Mesenchymal stem cell (in vitro differentiated cells and primary cell): ENCODE results near the gene PPP1R15A.
A peak's percentile ranks its signal among the peaks of the same experiment; 100 is the strongest.

ENCODE experiments used
- DNase-seq: peaks from one replicate; pipeline ENCODE4 v3.0.0-alpha.2; 2013
- H2AFZ ChIP-seq: one replicate; pipeline ENCODE4 v1.6.1; 2013; ENCODE audit warnings: low read depth, mild to moderate bottlenecking, control low read depth, inconsistent platforms, low read length, moderate library complexity
- H2AK5ac ChIP-seq: 2 replicates; pipeline ENCODE4 v1.6.1; 2013; ENCODE audit warnings: low read length, moderate library complexity, mild to moderate bottlenecking, inconsistent platforms; ENCODE audit not compliant: severe bottlenecking
- H2BK120ac ChIP-seq: one replicate; pipeline ENCODE4 v1.6.1; 2013; ENCODE audit warnings: low read depth, mild to moderate bottlenecking, inconsistent platforms, low read length, moderate library complexity
- H2BK12ac ChIP-seq, 2 experiments: one replicate each; pipeline ENCODE4 v1.6.1; 2013; ENCODE audit warnings: inconsistent platforms in 2 of 2, low read length in 2 of 2, mild to moderate bottlenecking in 2 of 2, moderate library complexity in 2 of 2, control low read depth in 1 of 2
- H2BK15ac ChIP-seq: one replicate; pipeline ENCODE4 v1.6.1; 2013; ENCODE audit warnings: mild to moderate bottlenecking, low read depth, inconsistent platforms; ENCODE audit not compliant: poor library complexity, severe bottlenecking
- H2BK5ac ChIP-seq: 2 replicates; pipeline ENCODE4 v1.6.1; 2013; ENCODE audit warnings: low read depth, mild to moderate bottlenecking, low read length, control low read depth, inconsistent platforms; ENCODE audit not compliant: poor library complexity, severe bottlenecking
- H3K14ac ChIP-seq, 2 experiments: one replicate each; pipeline ENCODE4 v1.6.1; 2013; ENCODE audit warnings: inconsistent platforms in 2 of 2, low read length in 2 of 2, control low read depth in 1 of 2, mild to moderate bottlenecking in 1 of 2, moderate library complexity in 1 of 2
- H3K18ac ChIP-seq, 2 experiments: one replicate each; pipeline ENCODE4 v1.6.1; 2013; ENCODE audit warnings: inconsistent platforms in 2 of 2, low read length in 2 of 2, control low read depth in 1 of 2, low read depth in 1 of 2, mild to moderate bottlenecking in 1 of 2
- H3K23ac ChIP-seq, 2 experiments: one replicate each; pipeline ENCODE4 v1.6.1; 2013; ENCODE audit warnings: inconsistent platforms in 2 of 2, low read length in 2 of 2, mild to moderate bottlenecking in 2 of 2, moderate library complexity in 2 of 2, control low read depth in 1 of 2
- H3K27ac ChIP-seq: 2 replicates; pipeline ENCODE4 v1.5.1; 2013; ENCODE audit warnings: mild to moderate bottlenecking, moderate library complexity, low read length, control low read depth, inconsistent platforms; ENCODE audit not compliant: poor library complexity, severe bottlenecking
- H3K27me3 ChIP-seq, 2 experiments: 2 replicates each; pipeline versions ENCODE4 v1.6.1 to v1.7.0; 2013; ENCODE audit warnings: low read length in 2 of 2, mild to moderate bottlenecking in 2 of 2, moderate library complexity in 2 of 2, control low read depth in 1 of 2, inconsistent platforms in 1 of 2; ENCODE audit not compliant: control insufficient read depth in 1 of 2, insufficient read depth in 1 of 2
- H3K36me3 ChIP-seq, 2 experiments: 2 replicates each; pipeline versions ENCODE4 v1.6.1 to v1.7.0; 2013; ENCODE audit warnings: low read length in 2 of 2, control low read depth in 1 of 2, inconsistent platforms in 1 of 2, low read depth in 1 of 2, mild to moderate bottlenecking in 1 of 2; ENCODE audit not compliant: insufficient read depth in 2 of 2, control insufficient read depth in 1 of 2
- H3K4ac ChIP-seq, 2 experiments: one replicate each; pipeline ENCODE4 v1.6.1; 2013; ENCODE audit warnings: inconsistent platforms in 2 of 2, low read length in 2 of 2, mild to moderate bottlenecking in 2 of 2, moderate library complexity in 2 of 2, control low read depth in 1 of 2, low read depth in 1 of 2
- H3K4me1 ChIP-seq: 2 replicates; pipeline ENCODE4 v1.6.1; 2013; ENCODE audit warnings: low read depth, low read length, control low read depth; ENCODE audit not compliant: control insufficient read depth, insufficient read depth
- H3K4me2 ChIP-seq: 2 replicates; pipeline ENCODE4 v1.6.1; 2013; ENCODE audit warnings: low read length, mild to moderate bottlenecking, inconsistent platforms; ENCODE audit not compliant: poor library complexity, severe bottlenecking
- H3K4me3 ChIP-seq, 2 experiments: 2 replicates each; pipeline versions ENCODE4 v1.5.1 to v1.7.0; 2013; ENCODE audit warnings: low read length in 2 of 2, mild to moderate bottlenecking in 2 of 2, control low read depth in 1 of 2, low read depth in 1 of 2; ENCODE audit not compliant: insufficient read depth in 1 of 2
- H3K79me1 ChIP-seq: replicated peaks from 2 replicates; pipeline ENCODE4 v1.6.1; 2013; ENCODE audit warnings: mild to moderate bottlenecking, control low read depth, low read length, inconsistent platforms; ENCODE audit not compliant: poor library complexity, severe bottlenecking
- H3K9ac ChIP-seq: 2 replicates; pipeline ENCODE4 v1.7.0; 2013; ENCODE audit warnings: mild to moderate bottlenecking, low read length, moderate library complexity
- H3K9me3 ChIP-seq: 2 replicates; pipeline ENCODE4 v1.7.0; 2013; ENCODE audit warnings: mild to moderate bottlenecking, low read length; ENCODE audit not compliant: control insufficient read depth
- H4K8ac ChIP-seq: one replicate; pipeline ENCODE4 v1.6.1; 2013; ENCODE audit warnings: inconsistent platforms, mild to moderate bottlenecking, low read length, moderate library complexity
- H4K91ac ChIP-seq: one replicate; pipeline ENCODE4 v1.6.1; 2013; ENCODE audit warnings: mild to moderate bottlenecking, low read length, inconsistent platforms
- WGBS: methylation state at CpG from one replicate; pipeline ENCODE4 v1.1.7; 2013; ENCODE audit warnings: mixed read lengths; 5-methylcytosine and 5-hydroxymethylcytosine counted together

PPP1R15A gene

DNA sequence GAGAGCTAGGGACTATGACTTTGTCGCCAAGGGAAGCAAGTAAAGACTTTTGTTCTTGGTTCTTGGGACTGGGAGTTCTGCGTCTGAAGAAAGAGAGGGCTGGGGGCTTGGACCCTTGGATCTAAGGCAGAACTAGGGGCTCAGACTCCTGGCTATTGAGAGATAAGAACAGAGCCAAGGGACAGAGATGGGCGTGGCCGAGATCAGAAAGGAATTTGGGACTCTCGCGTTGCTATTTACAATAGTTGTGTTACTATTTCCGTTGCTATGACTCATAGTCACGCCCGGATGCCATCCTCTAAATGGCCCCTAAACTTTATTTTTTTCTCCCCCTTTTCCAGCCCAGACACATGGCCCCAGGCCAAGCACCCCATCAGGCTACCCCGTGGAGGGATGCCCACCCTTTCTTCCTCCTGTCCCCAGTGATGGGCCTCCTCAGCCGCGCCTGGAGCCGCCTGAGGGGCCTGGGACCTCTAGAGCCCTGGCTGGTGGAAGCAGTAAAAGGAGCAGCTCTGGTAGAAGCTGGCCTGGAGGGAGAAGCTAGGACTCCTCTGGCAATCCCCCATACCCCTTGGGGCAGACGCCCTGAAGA is 759 bp downstream of the PPP1R15A start:
- H3K4me2 ChIP-seq, result peak overlapping the region; percentile 78
- peaks cover 36 to 48% of the 10 kb centered on the region in 2 experiments for H3K36me3 ChIP-seq
- DNase-seq, result peak; percentile 93
- H3K27me3 ChIP-seq, result no peaks in the 10 kb centered on the region
- H3K79me1 ChIP-seq, result peaks cover 3% of the 10 kb centered on the region
- peak overlapping the region; percentile 100 for H2BK120ac ChIP-seq
- H3K4me1 ChIP-seq, result peaks cover 33% of the 10 kb centered on the region
- peak overlapping the region; percentile 97 for H3K27ac ChIP-seq
- peak overlapping the region; percentile 83 to 97 for H3K4ac ChIP-seq
- peak overlapping the region; percentile 98 for H3K9ac ChIP-seq
- peak overlapping the region; percentile 42 to 95 for H2BK12ac ChIP-seq
- H4K91ac ChIP-seq, result peak overlapping the region; percentile 100
- peak overlapping the region; percentile 63 to 99 for H3K14ac ChIP-seq
- peak overlapping the region; percentile 94 for H2BK5ac ChIP-seq
- no peaks in the 10 kb centered on the region for H3K9me3 ChIP-seq
- peak overlapping the region in 1 of 2 experiments; percentile 90 for H3K23ac ChIP-seq
- H2AK5ac ChIP-seq, result peak overlapping the region; percentile 4
- H2AFZ ChIP-seq, result no peak overlapping the region
- peak overlapping the region; percentile 88 for H4K8ac ChIP-seq
- H3K18ac ChIP-seq, result peak overlapping the region; percentile 95 to 98
- H3K4me3 ChIP-seq, result peak overlapping the region; percentile 72 to 87
- WGBS, result under 1% methylated on average over 14 of the region's 14 CpGs
- peak overlapping the region; percentile 99 for H2BK15ac ChIP-seq

GRCh38 chr19:48873476-48874302 is 1.5 kb downstream of the PPP1R15A start:
- peak; percentile 43 for DNase-seq
- H2BK5ac ChIP-seq, result peak overlapping the region; percentile 10

DNA sequence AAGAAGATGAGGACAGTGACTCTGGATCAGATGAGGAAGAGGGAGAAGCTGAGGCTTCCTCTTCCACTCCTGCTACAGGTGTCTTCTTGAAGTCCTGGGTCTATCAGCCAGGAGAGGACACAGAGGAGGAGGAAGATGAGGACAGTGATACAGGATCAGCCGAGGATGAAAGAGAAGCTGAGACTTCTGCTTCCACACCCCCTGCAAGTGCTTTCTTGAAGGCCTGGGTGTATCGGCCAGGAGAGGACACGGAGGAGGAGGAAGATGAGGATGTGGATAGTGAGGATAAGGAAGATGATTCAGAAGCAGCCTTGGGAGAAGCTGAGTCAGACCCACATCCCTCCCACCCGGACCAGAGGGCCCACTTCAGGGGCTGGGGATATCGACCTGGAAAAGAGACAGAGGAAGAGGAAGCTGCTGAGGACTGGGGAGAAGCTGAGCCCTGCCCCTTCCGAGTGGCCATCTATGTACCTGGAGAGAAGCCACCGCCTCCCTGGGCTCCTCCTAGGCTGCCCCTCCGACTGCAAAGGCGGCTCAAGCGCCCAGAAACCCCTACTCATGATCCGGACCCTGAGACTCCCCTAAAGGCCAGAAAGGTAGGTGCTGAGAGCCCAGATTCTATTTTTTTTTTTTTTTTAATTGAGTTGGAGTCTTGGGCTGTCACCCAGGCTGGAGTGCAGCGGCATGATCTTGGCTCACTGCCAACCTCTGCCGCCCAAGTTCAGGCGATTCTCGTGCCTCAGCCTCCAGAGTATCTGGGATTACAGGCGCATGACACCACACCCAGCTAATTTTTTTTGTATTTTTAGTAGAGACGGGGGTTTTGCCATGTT is 2.3 kb downstream of the PPP1R15A start:
- H3K27ac ChIP-seq, result peak overlapping the region; percentile 88
- no peak overlapping the region for H2BK5ac ChIP-seq
- no peak overlapping the region for H2AK5ac ChIP-seq
- DNase-seq, result peak; percentile 79
- no peak overlapping the region for H2AFZ ChIP-seq
- H3K79me1 ChIP-seq, result peaks cover 10% of the 10 kb centered on the region
- peaks cover 48 to 64% of the 10 kb centered on the region in 2 experiments for H3K36me3 ChIP-seq
- peak overlapping the region in 1 of 2 experiments; percentile 69 for H3K4ac ChIP-seq
- peak overlapping the region; percentile 13 for H2BK120ac ChIP-seq
- peak overlapping the region; percentile 86 for H2BK15ac ChIP-seq
- no peaks in the 10 kb centered on the region for H3K27me3 ChIP-seq
- H3K18ac ChIP-seq, result peak overlapping the region; percentile 37 to 85
- H3K9me3 ChIP-seq, result no peaks in the 10 kb centered on the region
- H3K4me3 ChIP-seq, result peak overlapping the region; percentile 57 to 87
- peak overlapping the region; percentile 78 for H3K4me2 ChIP-seq
- no peak overlapping the region for H2BK12ac ChIP-seq
- peak overlapping the region; percentile 41 for H4K91ac ChIP-seq
- peak overlapping the region; percentile 98 for H3K9ac ChIP-seq
- no peak overlapping the region for H4K8ac ChIP-seq
- 7% methylated on average over 10 of the region's 17 CpGs for WGBS
- peaks cover 27% of the 10 kb centered on the region for H3K4me1 ChIP-seq
- H3K14ac ChIP-seq, result peak overlapping the region in 1 of 2 experiments; percentile 8
- H3K23ac ChIP-seq, result peak overlapping the region in 1 of 2 experiments; percentile 9

More at GRCh38 chr19:48873476-48874302, 1.5 kb downstream of the PPP1R15A start:
- Histone ChIP-seq H4K91ac (peak overlapping the region; percentile 43), H2BK15ac (no peak overlapping the region), H3K4me3 (peak overlapping the region; percentile 72 to 87), H3K9ac (peak overlapping the region; percentile 98), H4K8ac (peak overlapping the region; percentile 19), H3K18ac (peak overlapping the region; percentile 60 to 95), H3K14ac (no peak overlapping the region), H3K27ac (peak overlapping the region; percentile 85), H3K36me3 (peaks cover 44 to 55% of the 10 kb centered on the region in 2 experiments), H2BK12ac (no peak overlapping the region), H3K9me3 (no peaks in the 10 kb centered on the region), H3K4ac (peak overlapping the region in 1 of 2 experiments; percentile 20), H3K4me2 (peak overlapping the region; percentile 78), H3K27me3 (no peaks in the 10 kb centered on the region), H3K79me1 (peaks cover 8% of the 10 kb centered on the region), H2AFZ (no peak overlapping the region), H3K23ac (no peak overlapping the region), H2AK5ac (peak overlapping the region; percentile 1), H3K4me1 (peaks cover 29% of the 10 kb centered on the region), H2BK120ac (no peak overlapping the region)
- 63% methylated on average over 10 of the region's 14 CpGs for WGBS
